Fibroblast of mammary gland (primary cell): ENCODE results near the gene BIRC6.

Experiments used
- DNase-seq: peaks from one replicate; pipeline ENCODE4 v3.0.0-alpha.2; 2010; ENCODE audit warnings: low read depth
- H3K4me3 ChIP-seq: 2 replicates; pipeline ENCODE4 v1.5.1; 2011; ENCODE audit warnings: low read depth, mild to moderate bottlenecking, low read length, moderate library complexity; ENCODE audit not compliant: control insufficient read depth
- CTCF ChIP-seq: conservative IDR thresholded peaks from 2 replicates; pipeline ENCODE4 v1.5.1; 2011; ENCODE audit warnings: low read depth, low read length, inconsistent platforms; ENCODE audit not compliant: control insufficient read depth, insufficient read depth

BIRC6 gene

GRCh38 chr2:32562906-32563305 lies 206.1 kb downstream of the BIRC6 start:
- DNase-seq: no peak
- no peak overlapping the region for H3K4me3 ChIP-seq
- no peak for TF ChIP-seq CTCF

DNA sequence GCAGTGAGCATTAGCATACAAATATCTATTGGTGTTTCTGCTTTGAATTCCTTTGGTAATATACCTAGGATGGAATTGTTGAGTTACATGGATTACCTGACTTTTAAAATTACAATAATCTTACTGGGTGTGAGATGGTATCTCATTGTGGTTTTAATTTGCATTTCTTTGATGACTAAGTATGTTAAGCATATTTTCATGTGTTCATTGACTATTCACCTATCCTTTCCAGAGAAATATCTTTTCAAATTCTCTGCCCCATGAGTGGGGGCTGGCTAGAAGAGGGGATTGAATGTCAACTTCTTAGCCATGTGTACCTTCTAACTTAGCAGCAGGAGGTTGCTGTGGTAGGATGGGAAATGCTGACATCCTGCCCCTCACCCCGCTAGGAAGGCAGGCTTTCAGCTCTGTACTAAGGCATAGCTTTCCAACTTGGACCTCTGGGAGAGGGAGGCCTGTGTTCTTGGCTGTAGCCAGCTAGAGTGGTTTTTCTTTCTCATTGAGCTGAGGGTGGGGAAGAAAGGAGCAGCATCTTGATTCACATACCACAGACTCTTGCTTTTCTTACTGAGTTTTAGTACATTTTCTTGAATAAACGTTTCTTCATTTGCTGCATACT lies 207.7 kb downstream of the BIRC6 start:
- no peak for DNase-seq
- TF ChIP-seq CTCF: no peak
- no peak overlapping the region for H3K4me3 ChIP-seq

- H3K4me3 ChIP-seq: no peak overlapping the region
- TF ChIP-seq CTCF: no peak
- no peak for DNase-seq
Observed at GRCh38 chr2:32565902-32566301, 209.1 kb downstream of the BIRC6 start.

- H3K4me3 ChIP-seq: no peak overlapping the region
- no peak for DNase-seq
- TF ChIP-seq CTCF: no peak
Observed at GRCh38 chr2:32572030-32572429, 215.2 kb downstream of the BIRC6 start.

GRCh38 chr2:32572737-32573136 lies 215.9 kb downstream of the BIRC6 start:
- no peak for TF ChIP-seq CTCF
- H3K4me3 ChIP-seq: no peak overlapping the region
- no peak for DNase-seq

- no peak for TF ChIP-seq CTCF
- H3K4me3 ChIP-seq: no peak overlapping the region
- peak; percentile 12 for DNase-seq
Observed at GRCh38 chr2:32591669-32592463, 235.0 kb downstream of the BIRC6 start.

DNA sequence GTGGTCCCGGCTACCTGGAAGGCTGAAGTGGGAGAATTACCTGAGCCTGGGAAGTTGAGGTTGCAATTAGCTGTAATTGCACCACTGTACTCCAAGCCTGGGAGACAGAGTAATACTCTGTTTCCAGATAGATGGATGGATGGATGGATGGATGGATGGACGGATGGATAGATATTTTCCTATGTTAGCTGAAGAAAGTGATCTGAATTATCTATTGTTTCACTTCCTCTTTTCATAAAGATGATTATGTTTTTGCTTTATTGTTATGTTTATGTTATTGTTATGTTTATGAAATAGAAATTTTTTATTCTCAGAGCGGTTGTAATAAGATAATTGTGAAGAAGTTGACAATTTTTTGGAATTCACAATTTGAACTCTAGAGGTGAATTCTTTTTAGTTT lies 237.8 kb downstream of the BIRC6 start:
- DNase-seq: no peak
- TF ChIP-seq CTCF: no peak
- no peak overlapping the region for H3K4me3 ChIP-seq
